Keratinocyte (primary cell): ENCODE results near the gene LRIG1. TPM values are rescaled to one million over a fixed set of nuclear protein-coding genes. Genes with fewer than 3 reads are reported as not detected.

Experiments
- DNase-seq: peaks from one replicate; pipeline ENCODE4 v3.0.0-alpha.2; 2011; ENCODE audit warnings: low read depth, missing footprints, low spot score
- FAIRE-seq: peaks from 2 replicates; lab custom pipeline; 2011; peaks lifted over from hg19 to GRCh38; lab: Jason Lieb, UNC
- H2AFZ ChIP-seq: 2 replicates; pipeline ENCODE4 v1.6.0; 2012; ENCODE audit warnings: low read length, control low read depth, inconsistent platforms; ENCODE audit not compliant: control insufficient read depth
- H3K27ac ChIP-seq: 2 replicates; pipeline ENCODE4 v1.5.1; 2011; ENCODE audit warnings: low read length; ENCODE audit not compliant: control insufficient read depth, insufficient read depth
- H3K27me3 ChIP-seq: 3 replicates; pipeline ENCODE4 v1.6.0; 2011; ENCODE audit warnings: low read length; ENCODE audit not compliant: control insufficient read depth, insufficient read depth; ENCODE audit errors: extremely low read depth
- H3K36me3 ChIP-seq, 2 experiments: 2 replicates in 1 of 2; 3 replicates in 1 of 2; pipeline ENCODE4 v1.5.1; 2011; ENCODE audit warnings: low read length in 2 of 2, mild to moderate bottlenecking in 1 of 2; ENCODE audit not compliant: control insufficient read depth in 2 of 2, insufficient read depth in 2 of 2; ENCODE audit errors: extremely low read depth in 1 of 2
- H3K4me1 ChIP-seq: 3 replicates; pipeline ENCODE4 v1.5.1; 2011; ENCODE audit warnings: low read length; ENCODE audit not compliant: control insufficient read depth, insufficient read depth; ENCODE audit errors: extremely low read depth
- H3K4me2 ChIP-seq: 3 replicates; pipeline ENCODE4 v1.6.0; 2011; ENCODE audit warnings: low read depth, low read length; ENCODE audit not compliant: control insufficient read depth, insufficient read depth; ENCODE audit errors: extremely low read depth
- H3K4me3 ChIP-seq, 3 experiments: fragments of 200-600 bp in 1 of 3; sonication (generic) in 1 of 3; 2 replicates in 2 of 3; 3 replicates in 1 of 3; pipeline ENCODE4 v1.5.1; 2011 to 2016; ENCODE audit warnings: low read length in 3 of 3, mild to moderate bottlenecking in 3 of 3, control low read depth in 2 of 3, inconsistent platforms in 1 of 3, low read depth in 1 of 3, mixed read lengths in 1 of 3, mixed run types in 1 of 3, moderate library complexity in 1 of 3; ENCODE audit not compliant: control insufficient read depth in 2 of 3, insufficient read depth in 2 of 3; ENCODE audit errors: extremely low read depth in 1 of 3
- H3K79me2 ChIP-seq: 2 replicates; pipeline ENCODE4 v1.6.0; 2012; ENCODE audit warnings: low read length; ENCODE audit not compliant: control insufficient read depth, insufficient read depth
- H3K9ac ChIP-seq: 3 replicates; pipeline ENCODE4 v1.6.0; 2011; ENCODE audit warnings: low read length; ENCODE audit not compliant: control insufficient read depth, insufficient read depth; ENCODE audit errors: extremely low read depth
- H3K9me1 ChIP-seq: 3 replicates; pipeline ENCODE4 v1.6.0; 2011; ENCODE audit warnings: low read length; ENCODE audit not compliant: control insufficient read depth, insufficient read depth; ENCODE audit errors: extremely low read depth
- H3K9me3 ChIP-seq: 2 replicates; pipeline ENCODE4 v1.5.1; 2012; ENCODE audit warnings: low read depth, low read length; ENCODE audit not compliant: control insufficient read depth
- H4K20me1 ChIP-seq: 3 replicates; pipeline ENCODE4 v1.6.0; 2011; ENCODE audit warnings: low read length; ENCODE audit not compliant: control insufficient read depth, insufficient read depth; ENCODE audit errors: extremely low read depth
- CTCF ChIP-seq, 3 experiments: IDR thresholded peaks in 1 of 3; conservative IDR thresholded peaks in 1 of 3; optimal IDR thresholded peaks in 1 of 3; 2 replicates in 2 of 3; 3 replicates in 1 of 3; pipeline versions ENCODE3 to v1.5.1; 2011; ENCODE audit warnings: low read length in 3 of 3, mild to moderate bottlenecking in 3 of 3, moderate library complexity in 2 of 3, control low read depth in 1 of 3, inconsistent platforms in 1 of 3; ENCODE audit not compliant: insufficient read depth in 2 of 3; ENCODE audit errors: extremely low read depth in 1 of 3
- EZH2 ChIP-seq: IDR thresholded peaks from one replicate; pipeline ENCODE4 v1.6.1; 2012; ENCODE audit warnings: inconsistent platforms, mild to moderate bottlenecking, low read length, moderate library complexity
- dilution Hi-C: fragments of 300-500 bp; cut with MboI; formaldehyde crosslinking; loops from one replicate; pipeline ENCODE4 v1.7.0; 2020; ENCODE audit warnings: low sequenced_read_pairs; ENCODE audit not compliant: extremely low pct_ligation_motif_present
- polyA plus RNA-seq, 5 experiments: library from polyadenylated mRNA; depleted of rRNA in 3 of 5; stranded (reverse) in 3 of 5; stranded (forward) in 1 of 5; unstranded in 1 of 5; fragments of >200 nt; gene quantifications; 1 replicate in 1 of 5; 2 replicates in 3 of 5; 3 replicates in 1 of 5; pipeline versions ENCODE4 v1.2.1 to v1.2.3, GENCODE V29; 2011 to 2012; ENCODE audit warnings: missing spikeins in 2 of 5, low read depth in 1 of 5, low replicate concordance in 1 of 5

Gene LRIG1
- polyA plus RNA-seq, 1 donor (not counting 4 experiments of a cell fraction or from before 2014, with no cell fraction given) = 17.2 TPM

- H3K27me3 ChIP-seq = peaks cover 4% of the 10 kb centered on the region
These were observed 794 bp downstream of the LRIG1 start for GRCh38 chr3:66499881-66500575.

GRCh38 chr3:66498687-66499621 lies 1.9 kb downstream of the LRIG1 start:
- peaks cover 31% of the 10 kb centered on the region for H3K4me1 ChIP-seq
- peak overlapping the region; percentile 78 for H3K9ac ChIP-seq
- H3K4me3 ChIP-seq = peak overlapping the region; percentile 63 to 88 (median 85)

More at GRCh38 chr3:66499881-66500575, 794 bp downstream of the LRIG1 start:
- Histone ChIP-seq H3K79me2 (peaks cover 44% of the 10 kb centered on the region), H3K27ac (peak overlapping the region; percentile 58), H3K36me3 (no peaks in the 10 kb centered on the region), H2AFZ (peak overlapping the region; percentile 77), H3K9me3 (no peaks in the 10 kb centered on the region), H3K9ac (peak overlapping the region; percentile 78), H3K4me2 (peak overlapping the region; percentile 78), H4K20me1 (no peaks in the 10 kb centered on the region), H3K9me1 (no peaks in the 10 kb centered on the region), H3K4me3 (peak overlapping the region; percentile 63 to 90 (median 88)), H3K4me1 (peaks cover 31% of the 10 kb centered on the region)
- DNase-seq (no peak), FAIRE-seq (no peak)
- TF ChIP-seq EZH2 (no peak), CTCF (optimal IDR thresholded peaks at IDR 0.05 in 1 of 3, IDR thresholded peaks at IDR 0.05 in 1 of 3, conservative IDR thresholded peaks at IDR 0.05 in 1 of 3; ENCODE audit: extremely low read depth in 1 of 3, insufficient read depth in 2 of 3, low read length in 3 of 3) (no peak)
- dilution Hi-C loops = no loop called here

More at GRCh38 chr3:66498687-66499621, 1.9 kb downstream of the LRIG1 start:
- Histone ChIP-seq H3K27me3 (peaks cover 4% of the 10 kb centered on the region), H2AFZ (peak overlapping the region; percentile 53), H3K27ac (peak overlapping the region; percentile 40), H4K20me1 (no peaks in the 10 kb centered on the region), H3K9me1 (no peaks in the 10 kb centered on the region), H3K4me2 (peak overlapping the region; percentile 78), H3K79me2 (peaks cover 50% of the 10 kb centered on the region), H3K36me3 (no peaks in the 10 kb centered on the region), H3K9me3 (no peaks in the 10 kb centered on the region)
- DNase-seq (no peak), FAIRE-seq (no peak)
- TF ChIP-seq EZH2 = no peak
- TF ChIP-seq CTCF (optimal IDR thresholded peaks at IDR 0.05 in 1 of 3, IDR thresholded peaks at IDR 0.05 in 1 of 3, conservative IDR thresholded peaks at IDR 0.05 in 1 of 3; ENCODE audit: extremely low read depth in 1 of 3, insufficient read depth in 2 of 3, low read length in 3 of 3) = no peak
- dilution Hi-C loops = no loop called here
